K562 (cell line): ENCODE measurements around the gene CCL2. TPM values are rescaled to one million over a fixed set of nuclear protein-coding genes. Genes with fewer than 3 reads are reported as not detected.

ENCODE experiments used
- ATAC-seq: fragments of 200-7000 bp; cut with Tn5 transposase; 3 replicates; pipeline ENCODE4 v1.9.1; 2020; ENCODE audit warnings: moderate library complexity
- BruUV-seq: library from RNA; stranded (reverse); fragments of 400-500 nt; replicated peaks from 2 replicates; lab custom pipeline; 2021; lab: Mats Ljungman, UMichigan
- CTCF ChIA-PET: fragments of 300-600 bp; formaldehyde crosslinking; extraction: SDS; loops from one replicate; lab custom pipeline; 2021; ENCODE audit warnings: low intra/inter-chr PET ratio; lab: Yijun Ruan, JAX
- POLR2A ChIA-PET: fragments of 300-600, 350-650 bp; sonication (Branson Sonifier 250); formaldehyde crosslinking; extraction: SDS; loops from one replicate; lab custom pipeline; 2021; ENCODE audit warnings: antibody characterized with exemption, inconsistent platforms; lab: Yijun Ruan, JAX
- DNase-seq, 4 experiments: peaks; one replicate each; pipeline versions ENCODE4 v3.0.0 to v3.0.0-alpha.2; 2011 to 2018; ENCODE audit warnings: low spot score in 3 of 4, mixed read lengths in 3 of 4; ENCODE audit errors: extremely low read depth in 1 of 4
- FAIRE-seq: peaks from 2 replicates; lab custom pipeline; 2011; peaks lifted over from hg19 to GRCh38; lab: Jason Lieb, UNC
- H2AFZ ChIP-seq: 2 replicates; pipeline ENCODE4 v1.6.0; 2011; ENCODE audit warnings: low read depth, low read length, control low read depth, inconsistent platforms
- H3K27ac ChIP-seq: fragments of 200-600 bp; 3 replicates; pipeline ENCODE4 v1.8.0; 2011; ENCODE audit warnings: low read depth, mild to moderate bottlenecking, control low read depth, inconsistent platforms, low read length, moderate library complexity, mixed read lengths; ENCODE audit errors: extremely low read depth
- H3K27me3 ChIP-seq, 2 experiments: fragments of 300-600 bp in 1 of 2; 2 replicates in 1 of 2; 3 replicates in 1 of 2; pipeline versions ENCODE4 v1.6.0 to v1.8.0; 2011; ENCODE audit warnings: inconsistent platforms in 2 of 2, low read length in 2 of 2, mild to moderate bottlenecking in 1 of 2, mixed read lengths in 1 of 2, moderate library complexity in 1 of 2; ENCODE audit not compliant: control insufficient read depth in 2 of 2, insufficient read depth in 2 of 2
- H3K36me3 ChIP-seq: fragments of 300-600 bp; 3 replicates; pipeline ENCODE4 v1.8.0; 2011; ENCODE audit warnings: mild to moderate bottlenecking, low read length, inconsistent platforms; ENCODE audit not compliant: control insufficient read depth, insufficient read depth
- H3K4me1 ChIP-seq, 2 experiments: fragments of 200-600 bp in 1 of 2; replicated peaks in 1 of 2; 2 replicates in 1 of 2; 3 replicates in 1 of 2; pipeline versions ENCODE4 v1.5.1 to v1.8.0; 2011; ENCODE audit warnings: inconsistent platforms in 2 of 2, low read length in 2 of 2, mild to moderate bottlenecking in 1 of 2, mixed read lengths in 1 of 2, moderate library complexity in 1 of 2; ENCODE audit not compliant: control insufficient read depth in 2 of 2, insufficient read depth in 2 of 2
- H3K4me2 ChIP-seq: 2 replicates; pipeline ENCODE4 v1.6.1; 2011; ENCODE audit warnings: low read length, control low read depth, inconsistent platforms, mixed read lengths; ENCODE audit not compliant: insufficient read depth
- H3K4me3 ChIP-seq: fragments of 200-600 bp; sonication (generic), shearing (Covaris generic); 2 replicates; pipeline ENCODE4 v1.5.1; 2016; ENCODE audit warnings: control low read depth, inconsistent platforms
- H3K79me2 ChIP-seq: fragments of 200-600 bp; 3 replicates; pipeline ENCODE4 v1.8.0; 2011; ENCODE audit warnings: low read length, inconsistent platforms; ENCODE audit not compliant: control insufficient read depth, insufficient read depth
- H3K9ac ChIP-seq, 2 experiments: 2 replicates each; pipeline versions ENCODE4 v1.6.0 to v1.6.1; 2011; ENCODE audit warnings: low read depth in 2 of 2, low read length in 2 of 2, control low read depth in 1 of 2, inconsistent platforms in 1 of 2, mild to moderate bottlenecking in 1 of 2, mixed read lengths in 1 of 2; ENCODE audit not compliant: insufficient read depth in 1 of 2
- H3K9me1 ChIP-seq: one replicate; pipeline ENCODE4 v1.6.0; 2011; ENCODE audit warnings: inconsistent platforms, mild to moderate bottlenecking, low read length, moderate library complexity; ENCODE audit not compliant: control insufficient read depth, insufficient read depth
- H3K9me3 ChIP-seq: replicated peaks from 2 replicates; pipeline ENCODE4 v1.5.1; 2011; ENCODE audit warnings: low read depth, low read length, inconsistent platforms; ENCODE audit not compliant: control insufficient read depth, insufficient read depth
- H4K20me1 ChIP-seq: replicated peaks from 2 replicates; pipeline ENCODE4 v1.6.1; 2011; ENCODE audit warnings: low read length, inconsistent platforms, mixed read lengths; ENCODE audit not compliant: control insufficient read depth, insufficient read depth
- ATF2 ChIP-seq: sonication (generic); formaldehyde crosslinking; IDR thresholded peaks from 2 replicates; pipeline ENCODE4 v1.8.1; 2022; ENCODE audit warnings: missing genetic modification reagents
- ATF7 ChIP-seq: fragments of 450-650 bp; IDR thresholded peaks from 2 replicates; pipeline ENCODE4 v1.7.1; 2014; ENCODE audit warnings: mild to moderate bottlenecking, moderate library complexity
- CREB3 ChIP-seq: fragments of 450-650 bp; conservative IDR thresholded peaks from 2 replicates; pipeline ENCODE4 v1.6.1; 2016; ENCODE audit warnings: missing genetic modification characterization, low read depth, mild to moderate bottlenecking, missing compliant biosample characterization, moderate library complexity
- DLX4 ChIP-seq: fragments of 250-450 bp; sonication (Bioruptor Pico); IDR thresholded peaks from 2 replicates; pipeline ENCODE4 v1.6.1; 2021; ENCODE audit warnings: mild to moderate bottlenecking
- DPF2 ChIP-seq: fragments of 450-650 bp; IDR thresholded peaks from 2 replicates; pipeline ENCODE4 v1.6.1; 2016
- GATA2 ChIP-seq: sonication (generic); formaldehyde crosslinking; IDR thresholded peaks from 2 replicates; pipeline ENCODE4 v1.4.0; 2020; ENCODE audit warnings: mild to moderate bottlenecking, missing genetic modification reagents
- HLTF ChIP-seq: fragments of 450-650 bp; IDR thresholded peaks from 2 replicates; pipeline ENCODE4 v1.6.1; 2016
- IRF9 ChIP-seq: fragments of 450-650 bp; IDR thresholded peaks from 2 replicates; pipeline ENCODE4 v1.6.1; 2016; ENCODE audit warnings: missing biosample characterization, missing genetic modification characterization
- MED1 ChIP-seq: sonication (generic); formaldehyde crosslinking; IDR thresholded peaks from 2 replicates; pipeline ENCODE4 v1.8.1; 2023; ENCODE audit warnings: missing genetic modification reagents, borderline replicate concordance
- PHTF2 ChIP-seq: fragments of 250-450 bp; sonication (Bioruptor Pico); IDR thresholded peaks from 2 replicates; pipeline ENCODE4 v1.5.0; 2021; ENCODE audit warnings: mild to moderate bottlenecking
- POLR2AphosphoS2 ChIP-seq: IDR thresholded peaks from 2 replicates; pipeline ENCODE4 v1.6.1; 2012; ENCODE audit warnings: low read length, improper control_type of control experiment
- RAD21 ChIP-seq, 2 experiments: fragments of 250-450 bp in 1 of 2; fragments of 450-650 bp in 1 of 2; sonication (Bioruptor Pico) in 1 of 2; formaldehyde crosslinking in 1 of 2; IDR thresholded peaks in 1 of 2; conservative IDR thresholded peaks in 1 of 2; 2 replicates each; pipeline versions ENCODE4 v1.4.0 to v1.8.0; 2020 to 2022; ENCODE audit warnings: mild to moderate bottlenecking in 2 of 2, moderate library complexity in 1 of 2
- SAFB ChIP-seq: fragments of 200-400 bp; formaldehyde crosslinking; IDR thresholded peaks from 2 replicates; pipeline ENCODE4 v1.6.1; 2017; ENCODE audit warnings: low read depth, low read length, borderline replicate concordance
- SP1 ChIP-seq: sonication (generic); formaldehyde crosslinking; IDR thresholded peaks from 2 replicates; pipeline ENCODE4 v1.8.1; 2022; ENCODE audit warnings: mild to moderate bottlenecking, missing genetic modification reagents
- ZNF12 ChIP-seq: sonication (generic); formaldehyde crosslinking; IDR thresholded peaks from 2 replicates; pipeline ENCODE4 v1.4.0; 2020; ENCODE audit warnings: mild to moderate bottlenecking, missing genetic modification reagents
- ZNF239 ChIP-seq: fragments of 250-450 bp; sonication (Bioruptor Pico); IDR thresholded peaks from 2 replicates; pipeline ENCODE4 v1.4.0; 2020; ENCODE audit warnings: mild to moderate bottlenecking
- ZNF347 ChIP-seq: fragments of 450-650 bp; formaldehyde crosslinking; IDR thresholded peaks from 2 replicates; pipeline ENCODE4 v1.4.0; 2020; ENCODE audit warnings: low read depth, mild to moderate bottlenecking, moderate library complexity
- ZNF75A ChIP-seq: fragments of 450-650 bp; formaldehyde crosslinking; IDR thresholded peaks from 2 replicates; pipeline ENCODE4 v1.4.0; 2020; ENCODE audit warnings: mild to moderate bottlenecking
- WGBS: fragments of 100-300 bp; shearing (Covaris generic); methylation state at CpG from one replicate; pipeline ENCODE4 v1.1.6; 2016; ENCODE audit warnings: low coverage, mixed read lengths; ENCODE audit not compliant: insufficient coverage; ENCODE audit errors: missing lambda C conversion rate; 5-methylcytosine and 5-hydroxymethylcytosine counted together
- in situ Hi-C: fragments of 300-500 bp; cut with MboI; formaldehyde crosslinking; loops from 4 replicates; pipeline ENCODE4 v1.15.0; 2018; ENCODE audit warnings: inconsistent platforms, mixed read lengths
- intact Hi-C: fragments of 100-400 bp; cut with micrococcal nuclease; formaldehyde crosslinking; loops from 2 replicates; pipeline ENCODE4 v1.14.2; 2022
- polyA plus RNA-seq, 8 experiments: library from polyadenylated mRNA; depleted of rRNA in 4 of 8; stranded (reverse) in 5 of 8; unstranded in 3 of 8; fragments of >200 nt; fragmentation: Nextera tagmentation in 2 of 8; fragmentation: Illumina TruSeq in 1 of 8; extraction: Ambion mirVana in 2 of 8; extraction: Trizol in 1 of 8; gene quantifications; 2 replicates each; pipeline versions ENCODE4 v1.2.1 to v1.2.3, GENCODE V29; 2011 to 2014; ENCODE audit warnings: inconsistent platforms in 1 of 8, missing spikeins in 1 of 8
- total RNA-seq, 7 experiments: library from RNA; depleted of rRNA in 6 of 7; stranded (reverse); fragments of >200 nt in 6 of 7; fragmentation: Illumina TruSeq in 2 of 7; extraction: Trizol in 2 of 7; gene quantifications; 2 replicates each; pipeline versions ENCODE4 v1.2.1 to v1.2.3, GENCODE V29; 2011 to 2021; ENCODE audit warnings: low replicate concordance in 1 of 7

Gene CCL2
- total and polyA plus RNA-seq, 9 of the 15 experiments (the other 6 are each of a cell fraction or from before 2014, with no cell fraction given) = 0.54 to 5.4 (median 0.88) TPM

- TF ChIP-seq ZNF75A = no peak
- TF ChIP-seq GATA2 (CRISPR knock-in tag) = no peak
- no peak for TF ChIP-seq SP1 (CRISPR knock-in tag)
- no peak for TF ChIP-seq ZNF12 (CRISPR knock-in tag)
- TF ChIP-seq PHTF2 (CRISPR knock-in tag) = no peak
- no peak for TF ChIP-seq ATF2 (CRISPR knock-in tag)
- TF ChIP-seq SAFB = no peak
- no peak for TF ChIP-seq ZNF347 (CRISPR knock-in tag)
- TF ChIP-seq ZNF239 (CRISPR knock-in tag) = no peak
- TF ChIP-seq, all 486 proteins: peak for 0
Observed at GRCh38 chr17:34251186-34251585, 3.9 kb upstream of the CCL2 start (continued).

- in situ Hi-C loops (no loop called here), intact Hi-C loops (no loop called here)
- peak in 2 of 4 experiments; percentile 30 to 46 for DNase-seq
- WGBS = 2% methylated on average over 5 of the region's 5 CpGs
- Histone ChIP-seq H3K9ac (no peak overlapping the region), H3K9me3 (no peaks in the 10 kb centered on the region), H2AFZ (no peak overlapping the region), H3K9me1 (no peaks in the 10 kb centered on the region), H3K4me1 (peaks cover 7 to 16% of the 10 kb centered on the region in 2 experiments; a peak in 4 of 5 replicates), H3K4me2 (no peak overlapping the region), H3K4me3 (no peak overlapping the region), H3K27me3 (peaks cover 0 to 3% of the 10 kb centered on the region in 2 experiments; a peak in 3 of 5 replicates), H4K20me1 (peaks cover 2% of the 10 kb centered on the region; the same call in 1 of the 2 replicates), H3K79me2 (no peaks in the 10 kb centered on the region), H3K27ac (no peak overlapping the region), H3K36me3 (no peaks in the 10 kb centered on the region)
- CTCF ChIA-PET = no interaction called here
- no TSS peak for BruUV-seq
- ATAC-seq = peak; percentile 77
- POLR2A ChIA-PET = interaction anchor here (1.0 to 1.2 kb wide), 2 partner anchors 39 to 50 kb away, joined by 3 to 4 read pairs; no protein-coding TSS in a partner anchor
- peak; percentile 62 for FAIRE-seq
- TF ChIP-seq DPF2 = no peak
- TF ChIP-seq ATF7 = no peak
- 0 out of 4 replicates have a peak, but pooled peaks of 1 of the 2 experiments have one; percentile 4 for TF ChIP-seq RAD21 (CRISPR knock-in tag; conservative IDR thresholded peaks at IDR 0.05 in 1 of 2, IDR thresholded peaks at IDR 0.05 in 1 of 2)
- no peak for TF ChIP-seq POLR2AphosphoS2
- no peak for TF ChIP-seq DLX4 (CRISPR knock-in tag)
- no peak for TF ChIP-seq MED1 (CRISPR knock-in tag)
- no peak for TF ChIP-seq CREB3 (tag)
- no peak for TF ChIP-seq IRF9 (tag)
- TF ChIP-seq HLTF = no peak
Observed at GRCh38 chr17:34252095-34252443, 3.0 kb upstream of the CCL2 start.
